ENCODE measurements around the gene PSAT1.

GRCh38 chr9:78314550-78314949, 17.6 kb downstream of the PSAT1 start:
- no peak for TF ChIP-seq CTCF (conservative IDR thresholded peaks at IDR 0.05; ENCODE audit: low read length)
- no peak for TF ChIP-seq EZH2phosphoT487 (IDR thresholded peaks at IDR 0.05; ENCODE audit: borderline replicate concordance)
